GM18867 (cell line): ENCODE data around the gene TEX12.
A peak's percentile ranks its signal among the peaks of the same experiment; 100 is the strongest.
"Not testable (repeated sequence)": the region's sequence is repeated elsewhere in the genome, so short reads cannot be mapped to it uniquely, and the experiment has no call there.

Source experiments
- ATAC-seq: cut with Tn5 transposase; IDR thresholded peaks from one replicate; pipeline ENCODE4 v1.9.1; 2021; ENCODE audit warnings: mild to moderate bottlenecking, moderate library complexity; ENCODE audit not compliant: unreplicated experiment

The TEX12 gene

GRCh38 chr11:112163875-112164685, 3.1 kb upstream of the TEX12 start, which contains the start of gene IL18:
Gene IL18 (minus strand): TSS chr11:112164094. CDS start chr11:112155053, 9,041 bp downstream.
- ATAC-seq: no peak

- no peak for ATAC-seq
These were observed 2.1 kb upstream of the TEX12 start for GRCh38 chr11:112165049-112165448.

- ATAC-seq: no peak
These were observed 610 bp upstream of the TEX12 start for GRCh38 chr11:112166562-112166961.

GRCh38 chr11:112172362-112172994, 5.3 kb downstream of the TEX12 start:
- peak; percentile 72 for ATAC-seq

GRCh38 chr11:112173152-112173551, 6.0 kb downstream of the TEX12 start:
- ATAC-seq: no peak

GRCh38 chr11:112174789-112175598, 7.8 kb downstream of the TEX12 start, which contains the start of gene BCO2:
Gene BCO2 (plus strand): TSS chr11:112175512. CDS start chr11:112175602, 90 bp downstream.
- ATAC-seq: no peak

- ATAC-seq: no peak
These were observed 8.4 kb downstream of the TEX12 start for GRCh38 chr11:112175599-112175952.

GRCh38 chr11:112176077-112176476, 8.9 kb downstream of the TEX12 start:
- no peak for ATAC-seq

- ATAC-seq: no peak
These were observed 10.4 kb downstream of the TEX12 start for GRCh38 chr11:112177589-112177988.

GRCh38 chr11:112178428-112178827, 11.3 kb downstream of the TEX12 start:
- ATAC-seq: no peak

- no peak for ATAC-seq
These were observed 11.8 kb downstream of the TEX12 start for GRCh38 chr11:112178936-112179335.

GRCh38 chr11:112179601-112180000, 12.4 kb downstream of the TEX12 start:
- ATAC-seq: peak; percentile 80

- no peak for ATAC-seq
These were observed 15.7 kb downstream of the TEX12 start for GRCh38 chr11:112182867-112183266.

GRCh38 chr11:112185883-112186282, 18.7 kb downstream of the TEX12 start:
- ATAC-seq: no peak

- no peak for ATAC-seq
These were observed 19.1 kb downstream of the TEX12 start for GRCh38 chr11:112186304-112186703.

GRCh38 chr11:112195113-112195512, 27.9 kb downstream of the TEX12 start:
- not testable (repeated sequence) for ATAC-seq

- no peak for ATAC-seq
These were observed 28.8 kb downstream of the TEX12 start for GRCh38 chr11:112195951-112196351.

GRCh38 chr11:112196519-112197087, 29.4 kb downstream of the TEX12 start:
- ATAC-seq: no peak

GRCh38 chr11:112199101-112199500, 31.9 kb downstream of the TEX12 start:
- ATAC-seq: not testable (repeated sequence)

GRCh38 chr11:112200252-112200651, 33.1 kb downstream of the TEX12 start:
- no peak for ATAC-seq

GRCh38 chr11:112206071-112206470, 38.9 kb downstream of the TEX12 start:
- ATAC-seq: no peak
